Urothelium cell line (cell line): Measurements from ENCODE around the gene SLPI.

ENCODE experiments used
- DNase-seq: peaks from one replicate; pipeline ENCODE4 v3.0.0; 2011; ENCODE audit warnings: low spot score, mixed read lengths
- FAIRE-seq: peaks from 2 replicates; lab custom pipeline; 2011; peaks lifted over from hg19 to GRCh38; lab: Jason Lieb, UNC

SLPI gene

GRCh38 chr20:45223136-45223535, 31.2 kb downstream of the SLPI start:
- FAIRE-seq (peak; percentile 90), DNase-seq (no peak)

- DNase-seq (no peak), FAIRE-seq (no peak)
Observed at GRCh38 chr20:45221076-45221475, 33.3 kb downstream of the SLPI start, which contains the start of gene SEMG2. Gene SEMG2 (plus strand): TSS chr20:45221373. CDS start chr20:45221390, 17 bp downstream.

GRCh38 chr20:45218636-45219035, 35.7 kb downstream of the SLPI start:
- DNase-seq (no peak), FAIRE-seq (peak; percentile 58)

GRCh38 chr20:45218124-45218523, 36.2 kb downstream of the SLPI start:
- no peak for FAIRE-seq
- no peak for DNase-seq

GRCh38 chr20:45212836-45213235, 41.5 kb downstream of the SLPI start:
- no peak for DNase-seq
- no peak for FAIRE-seq

- FAIRE-seq (no peak), DNase-seq (no peak)
Observed at GRCh38 chr20:45211569-45212474, 42.5 kb downstream of the SLPI start.

GRCh38 chr20:45209924-45210323, 44.4 kb downstream of the SLPI start:
- DNase-seq (no peak), FAIRE-seq (no peak)

GRCh38 chr20:45206725-45207124, 47.6 kb downstream of the SLPI start, which contains the start of gene SEMG1:
Gene SEMG1 (plus strand): TSS chr20:45207033. CDS start chr20:45207054, 21 bp downstream.
- FAIRE-seq (peak; percentile 44), DNase-seq (no peak)
